Measurements from ENCODE around the gene CAMK2B.

Gene CAMK2B

GRCh38 chr7:44258865-44259546 is 66.4 kb downstream of the CAMK2B start:
- no peak for TF ChIP-seq CTCF (IDR thresholded peaks at IDR 0.05; ENCODE audit: control insufficient read depth, extremely low read depth, insufficient read depth)
- no peak overlapping the region for H3K4me3 ChIP-seq (ENCODE audit: low read depth, low read length)
- no peak for DNase-seq (ENCODE audit: low read depth)

- no peak for TF ChIP-seq CTCF (IDR thresholded peaks at IDR 0.05; ENCODE audit: control insufficient read depth, extremely low read depth, insufficient read depth)
- no peak overlapping the region for H3K4me3 ChIP-seq (ENCODE audit: low read depth, low read length)
- DNase-seq (ENCODE audit: low read depth), result no peak
Measured at GRCh38 chr7:44258423-44258760, 67.0 kb downstream of the CAMK2B start.

- no peak for TF ChIP-seq CTCF (IDR thresholded peaks at IDR 0.05; ENCODE audit: control insufficient read depth, extremely low read depth, insufficient read depth)
- DNase-seq (ENCODE audit: low read depth), result no peak
- H3K4me3 ChIP-seq (ENCODE audit: low read depth, low read length), result no peak overlapping the region
Measured at GRCh38 chr7:44257618-44258422, 67.6 kb downstream of the CAMK2B start.

- no peak for TF ChIP-seq CTCF (IDR thresholded peaks at IDR 0.05; ENCODE audit: control insufficient read depth, extremely low read depth, insufficient read depth)
- no peak for DNase-seq (ENCODE audit: low read depth)
- no peak overlapping the region for H3K4me3 ChIP-seq (ENCODE audit: low read depth, low read length)
Measured at GRCh38 chr7:44257213-44257612, 68.2 kb downstream of the CAMK2B start.

- H3K4me3 ChIP-seq (ENCODE audit: low read depth, low read length), result no peak overlapping the region
Measured at GRCh38 chr7:44256459-44256858, 68.9 kb downstream of the CAMK2B start.

GRCh38 chr7:44251881-44252280 is 73.5 kb downstream of the CAMK2B start:
- TF ChIP-seq CTCF (IDR thresholded peaks at IDR 0.05; ENCODE audit: control insufficient read depth, extremely low read depth, insufficient read depth), result no peak
- no peak overlapping the region for H3K4me3 ChIP-seq (ENCODE audit: low read depth, low read length)

More at GRCh38 chr7:44256459-44256858, 68.9 kb downstream of the CAMK2B start:
- no peak for DNase-seq (ENCODE audit: low read depth)
- TF ChIP-seq CTCF (IDR thresholded peaks at IDR 0.05; ENCODE audit: control insufficient read depth, extremely low read depth, insufficient read depth), result no peak

More at GRCh38 chr7:44251881-44252280, 73.5 kb downstream of the CAMK2B start:
- DNase-seq (ENCODE audit: low read depth), result no peak
